Inferior parietal cortex (tissue), 1 donor: ENCODE results near the gene TEX36.
A peak's percentile ranks its signal among the peaks of the same experiment; 100 is the strongest.
"Not testable (repeated sequence)": the region's sequence is repeated elsewhere in the genome, so short reads cannot be mapped to it uniquely, and the experiment has no call there.

Experiments
- DNase-seq: peaks from one replicate; pipeline ENCODE4 v3.0.0-alpha.2; 2016; ENCODE audit errors: extremely low spot score

TEX36 gene, protein sequence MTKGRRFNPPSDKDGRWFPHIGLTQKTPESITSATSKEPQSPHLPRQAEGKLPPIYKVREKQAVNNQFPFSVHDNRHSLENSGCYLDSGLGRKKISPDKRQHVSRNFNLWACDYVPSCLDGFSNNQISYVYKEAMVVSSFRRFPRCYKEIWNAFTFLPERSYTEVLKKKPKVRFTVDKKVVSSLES

DNA sequence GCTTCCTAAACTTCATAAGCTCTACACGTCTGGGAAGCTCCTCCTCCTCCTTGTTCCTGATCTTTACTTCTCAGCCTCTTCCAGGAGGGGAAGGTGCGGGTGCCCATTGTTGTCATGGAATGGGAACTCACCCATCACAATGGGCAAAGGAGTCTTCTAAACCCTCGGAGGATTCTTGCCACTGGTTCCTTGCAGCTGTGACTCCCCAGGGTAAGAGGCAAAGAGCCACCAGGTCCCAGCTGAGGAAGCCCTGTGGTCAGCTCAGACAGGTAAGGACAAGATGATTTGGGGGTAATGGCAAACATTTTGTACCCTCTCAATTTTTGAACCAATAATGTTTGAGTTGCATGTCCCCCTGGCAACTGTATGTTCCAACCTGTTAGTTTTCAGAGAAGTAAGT, at the start of gene TEX36:
Gene TEX36 (minus strand): TSS at position 101 of the 400 bp plus-strand sequence. CDS start 174 bp downstream, outside the sequence.
- no peak for DNase-seq

DNA sequence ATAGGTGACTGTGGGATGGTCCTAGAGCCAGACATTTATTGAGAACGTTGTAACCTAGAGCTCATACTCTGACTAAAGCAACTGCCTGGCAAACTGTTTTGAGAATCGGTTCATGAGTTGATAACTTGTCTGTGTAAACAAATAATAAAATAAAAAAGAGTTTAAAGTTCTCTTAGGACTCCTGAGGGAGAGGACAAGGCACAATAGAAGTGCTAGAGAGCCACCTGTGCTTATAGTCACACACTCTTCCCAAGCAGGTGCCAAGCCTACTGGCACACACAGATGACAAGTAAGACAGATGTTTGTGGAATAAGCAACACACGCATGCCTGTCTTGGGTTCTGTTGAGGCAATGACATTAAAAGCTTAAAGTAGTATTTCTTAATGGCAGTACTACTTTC, 44.5 kb upstream of the TEX36 start:
- no peak for DNase-seq

DNA sequence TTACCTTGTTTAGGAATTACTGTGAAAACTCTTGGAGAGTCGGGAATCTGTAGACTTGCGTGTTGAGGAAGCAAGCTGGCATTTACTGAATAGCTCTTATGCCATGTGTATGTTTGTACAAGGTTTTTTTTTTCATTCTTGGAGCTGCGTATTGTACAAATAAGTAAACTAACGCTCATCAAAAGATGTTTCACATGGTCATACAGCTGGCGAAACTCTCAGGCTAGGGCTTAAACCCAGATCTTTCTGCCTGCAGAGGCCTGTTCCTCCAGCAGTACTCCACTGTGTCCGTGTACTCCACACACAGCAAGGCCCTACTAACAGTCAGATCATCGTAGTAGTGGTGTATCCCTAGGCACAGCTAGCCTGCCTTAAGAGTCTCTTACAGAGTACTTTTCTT, 44.0 kb upstream of the TEX36 start:
- DNase-seq: no peak

DNA sequence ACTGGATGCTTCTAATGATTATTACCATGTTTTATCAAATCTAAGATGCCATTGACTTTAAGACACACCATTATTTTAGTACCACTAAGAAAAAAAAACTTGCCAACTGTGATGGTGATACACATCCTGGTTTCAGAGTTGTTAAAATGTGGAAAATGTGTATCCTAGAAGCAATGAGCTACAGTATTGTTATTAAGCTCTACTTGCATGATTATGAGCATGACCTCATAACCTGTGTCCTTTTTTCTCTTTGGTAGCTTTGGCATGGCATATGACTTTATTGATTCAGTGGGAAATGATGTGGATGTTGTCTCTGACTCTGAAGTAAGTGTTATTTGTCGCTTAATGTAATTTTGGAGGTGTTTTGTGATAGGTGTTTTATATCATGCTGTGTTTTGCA, 39.8 kb upstream of the TEX36 start:
- no peak for DNase-seq

DNA sequence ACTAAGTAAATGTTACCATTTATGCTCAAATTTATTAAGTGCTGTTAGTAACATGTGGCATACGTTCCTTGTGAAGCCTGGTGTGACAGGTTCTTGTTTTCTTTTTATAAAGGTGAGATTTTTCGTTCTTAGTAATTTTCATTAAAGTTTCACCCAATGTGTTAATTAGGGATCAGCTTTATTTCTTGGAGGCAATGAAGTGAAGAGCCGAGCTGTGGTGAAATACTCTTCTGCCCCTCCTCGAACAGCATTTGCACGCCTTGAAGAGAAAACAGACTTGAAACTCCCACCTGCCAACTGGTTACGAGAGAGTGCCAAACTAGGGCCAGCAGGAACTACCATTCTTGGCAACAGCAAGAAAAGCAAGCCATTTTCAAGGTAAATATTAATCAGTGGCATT, 38.1 kb upstream of the TEX36 start:
- no peak for DNase-seq

DNA sequence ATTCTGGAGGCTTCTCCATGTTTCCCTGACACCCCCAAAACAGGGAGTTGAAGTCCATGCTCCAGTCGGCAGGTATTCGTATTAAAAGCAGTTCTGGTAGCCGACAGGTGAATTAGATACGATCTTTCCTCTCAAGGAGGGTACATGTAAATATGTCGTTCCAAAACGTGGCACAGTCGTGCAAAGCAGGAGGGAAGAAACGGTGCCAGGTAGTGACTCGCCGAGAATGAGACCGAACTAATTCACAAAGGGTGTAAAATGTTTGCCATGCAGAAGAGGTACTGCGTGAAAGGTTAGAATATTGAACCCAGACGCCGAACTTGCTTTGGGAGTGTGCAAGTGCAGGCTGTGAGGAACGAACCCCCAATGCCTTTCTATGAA, 37.0 kb upstream of the TEX36 start:
- DNase-seq: no peak

DNA sequence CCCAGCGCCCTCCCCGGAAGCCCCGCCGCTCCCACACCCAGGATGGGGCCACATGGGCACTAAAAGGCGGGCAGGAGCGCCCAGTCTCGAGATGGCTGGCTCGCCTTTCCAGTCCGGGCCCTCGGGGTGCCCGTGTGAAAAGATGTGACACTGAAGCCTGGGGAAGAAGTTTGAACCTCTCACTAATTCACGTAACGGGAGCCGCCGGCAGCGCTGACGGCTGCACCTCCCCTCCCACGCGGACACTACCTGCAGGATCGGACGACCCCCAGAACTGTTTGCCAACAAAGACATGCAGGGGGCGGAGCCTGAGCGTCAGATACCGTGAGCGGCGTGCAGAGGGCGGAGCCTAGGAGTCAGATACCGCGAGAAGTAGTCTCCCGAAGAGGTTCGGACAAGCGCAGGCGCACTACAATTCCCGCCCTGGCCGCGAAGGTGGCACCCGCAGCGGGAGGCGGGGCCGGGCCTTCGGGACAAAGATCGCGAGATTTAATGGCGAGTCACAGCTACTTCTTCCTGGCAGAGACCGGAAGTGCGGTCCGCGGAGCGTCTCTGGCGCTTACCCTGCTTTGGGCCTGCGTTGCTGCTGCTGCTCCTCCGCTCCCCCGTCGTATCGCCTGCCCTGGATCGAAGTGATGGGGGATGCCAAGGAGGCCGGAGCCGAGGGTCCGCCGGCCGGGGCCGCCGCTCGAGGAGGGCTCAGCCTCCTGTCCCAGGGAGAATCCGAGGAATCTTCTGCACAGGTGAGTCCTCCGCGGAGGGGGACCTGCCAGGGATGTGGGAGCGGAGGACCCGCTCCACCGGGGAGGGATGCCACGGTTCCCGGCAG, 36.4 kb upstream of the TEX36 start, which contains the start of gene EDRF1:
Gene EDRF1 (plus strand): TSS at position 537 of the 829 bp plus-strand sequence. CDS start 99 bp downstream, at position 636.
- peak; percentile 99 for DNase-seq

DNA sequence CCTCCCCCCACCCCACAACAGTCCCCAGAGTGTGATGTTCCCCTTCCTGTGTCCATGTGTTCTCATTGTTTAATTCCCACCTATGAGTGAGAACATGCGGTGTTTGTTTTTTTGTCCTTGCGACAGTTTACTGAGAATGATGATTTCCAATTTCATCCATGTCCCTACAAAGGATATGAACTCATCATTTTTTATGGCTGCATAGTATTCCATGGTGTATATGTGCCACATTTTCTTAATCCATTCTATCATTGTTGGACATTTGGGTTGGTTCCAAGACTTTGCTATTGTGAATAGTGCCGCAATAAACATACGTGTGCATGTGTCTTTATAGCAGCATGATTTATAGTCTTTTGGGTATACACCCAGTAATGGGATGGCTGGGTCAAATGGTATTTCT, 31.8 kb upstream of the TEX36 start:
- DNase-seq: not testable (repeated sequence)

DNA sequence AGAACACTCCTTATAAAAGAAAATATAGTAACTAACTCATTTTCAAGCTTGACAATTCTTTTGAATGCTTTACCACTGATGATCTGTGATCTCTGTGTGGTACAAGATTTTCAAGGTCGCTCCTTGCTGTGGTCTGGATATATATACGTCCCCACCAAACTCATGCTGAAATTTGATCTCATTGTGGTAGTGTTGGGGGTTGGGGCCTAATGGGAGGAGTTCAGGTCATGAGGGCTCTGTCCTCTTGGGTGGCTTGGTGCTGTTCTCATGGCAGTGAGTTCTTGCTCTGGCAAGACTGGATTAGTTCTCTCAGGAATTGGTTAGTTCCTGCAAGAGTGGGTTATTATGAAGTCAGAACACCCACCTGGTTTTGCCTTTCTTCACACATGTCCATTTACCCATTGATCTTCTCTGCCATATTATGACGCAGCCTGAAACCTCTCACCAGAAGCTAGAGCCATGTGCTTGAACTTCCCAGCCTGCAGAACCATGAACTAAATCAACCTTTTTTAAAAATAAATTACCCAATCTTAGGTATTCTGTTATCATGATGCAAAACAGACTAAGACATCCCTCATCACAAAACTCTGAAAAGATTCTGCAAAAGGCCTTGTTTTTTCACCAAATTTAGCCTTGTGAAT, 28.3 kb upstream of the TEX36 start:
- no peak for DNase-seq

DNA sequence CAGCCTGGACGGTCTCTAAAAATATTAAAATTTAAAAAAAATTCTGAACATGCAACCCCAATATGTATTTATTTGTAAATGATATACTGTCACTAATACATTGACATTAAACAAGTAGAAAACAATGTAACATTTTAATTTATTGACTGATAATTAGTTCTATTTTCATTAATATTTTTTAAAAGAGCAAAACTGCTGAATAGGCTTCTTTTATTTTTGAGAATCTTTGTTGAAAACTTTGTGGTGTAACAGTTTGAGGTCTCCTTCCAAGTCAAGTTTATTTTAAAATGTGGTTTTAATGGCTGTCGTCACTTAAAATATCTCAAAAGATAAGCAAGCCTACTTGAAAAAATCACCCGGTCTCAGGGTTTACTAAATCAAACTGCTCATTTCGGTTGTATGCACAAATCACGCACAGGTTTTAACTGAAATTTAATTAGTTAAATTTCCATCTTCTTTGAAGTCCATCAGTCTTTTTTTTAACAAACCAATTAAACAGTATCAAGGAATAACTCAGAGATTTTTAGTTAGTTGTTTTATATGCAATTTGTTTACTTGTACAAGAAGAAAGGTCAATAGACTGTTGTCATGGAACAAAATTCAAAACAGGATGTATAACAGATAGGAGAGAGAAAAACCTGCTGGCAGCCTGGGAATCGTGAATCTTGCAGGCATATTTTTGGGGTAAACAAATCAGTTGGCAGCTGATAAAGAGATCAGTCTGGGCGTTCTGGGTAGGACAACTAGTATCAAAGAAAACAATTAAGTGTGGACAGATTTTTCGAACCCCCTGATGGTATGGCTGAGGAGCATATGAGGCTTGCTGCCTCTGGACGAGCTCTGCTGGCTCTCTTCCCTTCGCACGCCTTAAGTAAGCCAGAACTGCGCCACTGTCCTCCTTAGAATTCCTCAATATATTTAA, 26.9 kb upstream of the TEX36 start:
- DNase-seq: no peak

DNA sequence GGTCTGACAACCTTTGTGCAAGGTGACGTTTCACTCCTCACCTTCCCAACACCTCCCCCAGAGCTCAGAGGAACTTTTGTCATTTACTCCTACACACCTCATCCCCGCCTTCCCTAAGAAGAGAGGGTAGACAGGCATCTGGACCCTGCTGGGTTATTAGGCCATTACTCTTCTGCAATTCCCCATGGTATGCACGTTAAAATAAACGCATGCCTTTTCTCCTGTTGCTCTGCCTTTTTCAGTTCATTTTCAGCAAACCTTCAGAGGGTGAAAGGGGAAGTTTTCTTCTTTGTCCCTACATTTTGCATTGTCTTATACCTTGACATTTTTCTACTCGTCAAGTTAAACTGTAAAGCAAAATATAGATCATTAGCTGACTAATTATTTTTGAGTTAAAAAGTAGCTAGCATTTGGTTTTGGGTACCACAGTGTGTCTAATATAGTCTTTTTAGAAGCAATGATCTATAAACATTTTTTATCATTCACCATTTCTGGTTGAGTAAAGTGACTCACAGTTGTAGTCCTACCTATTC, 26.1 kb upstream of the TEX36 start:
- DNase-seq: no peak

DNA sequence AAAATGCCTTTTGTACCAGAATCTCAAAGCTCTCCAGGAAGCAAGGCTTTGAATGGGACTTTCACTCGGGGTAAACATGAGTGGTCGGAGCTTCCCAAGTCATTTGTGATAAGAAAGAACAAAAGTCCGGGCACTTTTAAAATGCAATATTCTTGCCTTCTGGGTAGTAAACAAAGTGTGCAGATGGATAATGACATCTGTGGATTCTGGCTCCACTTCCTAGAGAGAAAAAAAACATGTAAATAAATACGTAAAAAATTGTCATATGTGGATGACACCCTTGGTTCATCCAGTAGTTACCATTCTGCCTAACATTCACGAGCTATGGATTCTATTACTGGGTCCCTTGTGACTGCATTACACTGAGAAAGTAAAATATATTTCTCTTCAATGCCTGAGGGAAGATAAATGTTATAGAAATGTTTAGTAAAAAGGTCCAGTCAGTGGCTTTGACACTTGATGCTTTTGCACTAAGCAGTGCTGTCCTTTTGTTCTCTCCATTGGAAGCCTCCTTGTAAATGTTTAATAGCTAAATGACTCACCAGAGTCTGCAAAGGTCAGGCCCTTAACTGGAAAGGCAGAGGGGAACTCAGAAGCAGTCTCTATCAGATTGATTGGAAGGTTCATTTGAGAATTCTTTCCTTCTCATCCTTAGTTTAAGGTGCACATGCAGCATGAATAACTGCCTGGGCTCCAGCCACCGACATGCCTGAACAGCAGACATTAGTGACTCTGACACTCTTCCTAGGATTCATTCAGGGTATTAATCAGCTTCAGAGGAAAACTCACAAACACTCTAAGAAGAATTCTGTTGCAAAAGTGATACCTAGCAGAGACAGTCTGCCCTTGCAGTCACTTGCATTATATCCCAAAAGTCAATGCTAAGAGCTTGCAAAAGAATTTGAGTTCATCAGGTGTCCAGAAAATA, 24.8 kb upstream of the TEX36 start:
- no peak for DNase-seq

DNA sequence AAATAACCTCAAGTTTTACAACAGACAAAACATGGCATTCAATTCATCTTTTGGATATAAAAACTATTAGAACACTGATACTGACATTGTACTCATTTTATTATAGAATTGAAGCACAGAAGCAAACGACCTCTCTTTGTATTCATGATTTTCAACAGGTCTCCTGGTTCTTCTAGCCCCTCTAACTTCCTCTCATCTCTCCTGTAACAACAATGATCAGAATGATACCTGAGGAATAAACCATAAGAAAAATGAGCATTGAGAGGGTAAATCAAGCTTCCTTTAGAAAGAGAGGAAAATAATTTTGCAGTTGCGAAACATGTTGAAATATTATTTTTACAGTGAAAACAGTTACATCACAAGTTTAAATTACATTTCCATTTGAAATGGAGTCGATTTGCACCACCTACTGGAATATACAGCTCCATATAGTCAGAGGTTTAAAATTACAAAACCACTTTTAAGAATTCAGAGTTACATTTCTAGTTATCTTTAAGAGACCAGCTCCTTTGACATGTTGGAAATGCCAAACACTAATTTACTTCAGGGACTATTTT, 17.5 kb upstream of the TEX36 start:
- DNase-seq: no peak

DNA sequence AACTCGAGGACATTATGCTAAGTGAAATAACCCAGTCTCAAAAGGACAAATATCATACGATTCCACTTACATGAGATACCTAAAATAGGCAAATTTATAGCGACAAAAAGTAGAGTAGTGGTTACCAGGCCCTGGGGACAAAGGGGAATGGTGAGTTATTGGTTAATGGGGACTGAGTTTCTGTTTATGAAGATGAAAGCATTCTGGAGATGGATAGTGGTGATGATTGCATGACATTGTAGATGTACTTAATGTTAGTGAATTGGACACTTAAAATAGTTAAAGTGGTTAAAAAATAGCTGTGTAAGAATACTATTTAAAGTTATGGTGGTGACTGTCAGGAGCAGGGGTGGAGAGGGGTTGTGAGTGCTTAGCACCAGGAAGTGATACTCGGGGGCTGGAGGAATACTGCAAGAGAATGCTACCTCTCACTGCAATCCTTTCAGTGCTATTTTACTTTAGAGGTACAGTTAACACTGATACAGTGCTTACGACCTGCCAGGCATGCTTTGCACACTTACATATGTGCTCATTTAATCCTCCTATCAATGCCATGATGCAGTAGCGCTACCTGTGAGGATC, 16.7 kb upstream of the TEX36 start:
- DNase-seq: no peak

DNA sequence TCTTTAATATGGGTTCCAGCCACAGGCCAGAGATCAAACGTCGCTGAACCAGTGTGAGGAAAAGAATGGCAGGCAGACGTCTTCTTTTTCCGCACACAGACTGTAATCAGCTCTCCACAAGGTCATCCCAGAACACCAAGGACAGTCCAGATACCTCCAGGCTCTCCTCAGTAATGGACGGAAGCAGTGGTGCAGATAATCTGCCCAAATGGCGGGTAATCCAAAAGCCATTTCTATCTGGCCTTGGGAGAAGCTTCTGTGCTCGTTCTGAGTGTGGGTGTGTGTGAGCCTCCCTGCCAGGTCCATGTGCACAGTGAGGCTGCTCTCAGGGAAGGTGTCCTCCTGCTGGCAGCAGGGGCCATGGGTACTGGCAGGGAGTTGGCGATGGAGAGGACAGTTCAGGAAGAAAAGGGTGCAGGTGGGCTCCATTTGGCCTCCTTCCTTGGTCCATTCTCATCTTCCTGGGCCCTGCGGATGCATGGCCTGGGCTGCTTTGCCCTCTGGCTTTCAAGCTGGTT, 15.6 kb upstream of the TEX36 start:
- no peak for DNase-seq

DNA sequence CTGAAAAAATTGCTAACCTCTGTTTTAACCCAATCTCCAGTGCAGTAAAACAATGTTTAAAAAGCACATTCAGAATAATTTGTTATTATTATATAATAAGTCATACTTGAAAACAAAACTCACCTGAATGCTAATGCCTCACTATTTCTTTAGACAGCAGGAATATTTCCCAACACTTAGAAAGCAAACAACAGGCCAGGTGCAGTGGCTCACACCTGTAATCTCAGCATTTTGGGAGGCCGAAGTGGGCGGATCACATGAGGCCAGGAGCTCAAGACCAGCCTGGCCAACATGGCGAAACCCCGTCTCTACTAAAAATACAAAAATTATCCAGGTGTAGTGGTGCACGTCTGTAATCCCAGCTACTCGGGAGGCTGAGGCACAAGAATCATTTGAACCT, 13.9 kb upstream of the TEX36 start:
- not testable (repeated sequence) for DNase-seq

DNA sequence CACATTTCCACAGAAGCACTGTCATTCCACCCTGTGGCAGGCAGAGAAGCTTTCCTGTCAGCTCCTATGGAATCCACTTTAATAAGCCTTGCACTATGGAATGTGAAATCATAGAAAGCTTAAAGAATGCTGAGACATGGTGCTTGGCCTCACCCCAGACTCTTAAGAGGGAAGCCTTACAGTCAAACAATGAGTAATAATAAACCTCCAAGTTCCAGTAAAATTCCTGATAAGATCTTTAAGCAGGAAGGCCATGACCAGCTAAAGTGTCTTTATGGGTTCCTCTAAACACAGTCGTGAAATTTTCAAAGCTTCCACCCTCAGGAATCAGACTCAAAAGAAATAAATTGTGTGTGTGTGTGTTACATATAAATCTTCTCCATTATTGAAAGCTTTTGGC, 11.9 kb upstream of the TEX36 start:
- no peak for DNase-seq

DNA sequence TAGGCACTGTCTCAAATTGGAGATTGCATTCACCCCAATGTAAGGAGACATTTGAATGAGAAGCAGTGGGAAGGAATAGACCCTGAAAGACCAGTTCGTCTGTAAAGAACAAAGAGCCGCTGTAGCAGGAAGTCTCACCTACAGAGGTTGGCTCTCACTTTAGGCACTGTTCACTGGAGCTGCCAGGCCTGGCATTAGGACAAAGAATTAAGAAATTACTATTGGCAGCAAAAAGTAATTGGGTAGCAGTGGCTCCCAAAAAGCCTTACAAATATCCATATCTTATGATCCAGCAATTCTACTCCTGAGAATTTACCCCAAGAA, 10.5 kb upstream of the TEX36 start:
- DNase-seq: no peak
